GM18951 (cell line): ENCODE measurements around the gene KLF7.
"Not testable (repeated sequence)": the region's sequence is repeated elsewhere in the genome, so short reads cannot be mapped to it uniquely, and the experiment has no call there.

Source experiments
- POLR2A ChIP-seq: IDR thresholded peaks from 4 replicates; pipeline ENCODE4 v1.6.1; 2011; ENCODE audit warnings: mild to moderate bottlenecking; ENCODE audit not compliant: insufficient read length, insufficient read depth; ENCODE audit errors: extremely low read depth
- in situ Hi-C: fragments of 300-500 bp; cut with MboI; formaldehyde crosslinking; loops from one replicate; pipeline ENCODE4 v1.12.0; 2022; ENCODE audit warnings: low sequenced_read_pairs, mixed read lengths, inconsistent platforms; ENCODE audit not compliant: unreplicated experiment

Gene KLF7

GRCh38 chr2:207039225-207039624 is 126.5 kb downstream of the KLF7 start:
- no peak for TF ChIP-seq POLR2A
- in situ Hi-C loops: no loop called here

DNA sequence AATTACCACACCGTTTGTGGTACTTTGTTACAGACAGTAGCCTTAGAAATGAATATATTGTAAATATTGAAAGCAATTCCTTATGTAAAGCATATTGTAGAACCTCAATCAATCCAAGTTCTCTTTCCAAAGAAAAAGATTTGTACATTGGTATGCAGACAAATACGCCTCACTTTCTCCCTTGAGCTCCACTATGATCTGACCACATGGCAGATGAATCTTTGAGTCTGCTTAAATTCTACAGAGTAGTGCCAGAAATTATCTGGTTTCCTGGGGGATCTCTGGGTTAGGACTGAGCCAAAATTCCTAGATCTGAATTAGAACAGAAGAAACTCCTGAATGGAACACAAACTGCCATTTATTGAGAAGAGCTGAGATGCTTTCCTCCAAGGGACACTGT is 127.4 kb downstream of the KLF7 start:
- in situ Hi-C loops: no loop called here

DNA sequence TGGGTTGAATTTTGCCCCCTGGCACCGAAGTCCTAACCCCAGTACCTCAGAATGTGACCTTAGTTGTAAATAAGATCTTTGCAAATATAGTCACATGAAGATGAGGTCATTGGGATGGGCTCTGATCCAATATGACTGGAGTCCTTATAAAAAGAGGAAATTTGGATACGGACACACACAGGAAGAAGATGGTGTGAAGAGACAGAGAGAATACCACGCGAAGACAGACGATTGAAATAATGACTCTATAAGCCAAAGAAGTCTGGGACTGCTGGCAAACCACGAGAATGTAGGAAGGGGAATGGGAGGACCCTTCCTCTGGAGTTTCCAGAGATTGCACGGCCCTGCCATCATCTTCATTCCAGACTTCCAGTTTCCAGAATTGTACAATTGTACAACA is 127.9 kb downstream of the KLF7 start:
- in situ Hi-C loops: no loop called here
- TF ChIP-seq POLR2A: no peak

More for the DNA sequence above, 127.4 kb downstream of the KLF7 start:
- no peak for TF ChIP-seq POLR2A

GRCh38 chr2:207037023-207037422 is 128.7 kb downstream of the KLF7 start:
- in situ Hi-C loops: not testable (repeated sequence)

DNA sequence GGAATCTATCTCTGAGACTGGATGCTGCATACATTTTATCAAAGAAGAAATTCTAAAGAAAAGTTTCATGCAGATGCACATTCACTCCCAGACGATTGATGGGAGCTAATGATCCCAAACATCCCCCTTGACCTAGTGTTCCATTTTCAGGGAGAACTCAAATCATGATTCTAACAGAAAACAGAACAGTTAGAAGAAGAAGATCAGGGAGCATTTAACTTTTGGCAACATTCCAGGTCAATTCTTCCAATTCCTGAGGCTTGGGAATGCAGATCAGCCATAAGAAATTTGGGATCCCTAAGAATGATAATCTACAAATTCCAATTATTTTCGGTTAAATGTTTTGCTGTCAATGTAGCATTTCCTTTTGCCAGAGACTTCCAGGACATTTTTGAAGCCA is 129.9 kb downstream of the KLF7 start:
- in situ Hi-C loops: no loop called here
- TF ChIP-seq POLR2A: no peak

DNA sequence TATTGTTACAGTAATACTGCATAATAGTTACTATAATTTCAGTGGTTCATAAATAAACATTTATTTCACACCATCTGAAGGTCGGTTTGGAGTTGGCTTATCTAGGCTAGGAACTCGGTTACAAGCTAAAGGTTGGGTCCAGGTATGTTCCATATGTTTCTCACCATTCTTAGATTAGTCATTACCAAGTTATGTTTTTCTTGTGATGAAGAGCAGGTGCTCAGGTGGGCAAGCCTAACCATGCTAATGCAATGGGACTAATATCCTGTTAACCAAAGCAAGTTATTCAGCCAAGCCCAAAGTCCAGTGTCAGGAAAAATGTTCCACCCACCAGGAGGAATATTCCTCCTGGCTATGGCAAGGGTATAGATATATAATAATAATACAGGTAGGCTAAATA is 133.3 kb downstream of the KLF7 start:
- in situ Hi-C loops: no loop called here
- no peak for TF ChIP-seq POLR2A
